Measurements from ENCODE around the gene FAF1. TPM values are rescaled to one million over a fixed set of nuclear protein-coding genes. Genes with fewer than 3 reads are reported as not detected.
"Not testable (repeated sequence)": the region's sequence is repeated elsewhere in the genome, so short reads cannot be mapped to it uniquely, and the experiment has no call there.

The FAF1 gene
- total RNA-seq, 2 donors from 2014 or later: 45.8 to 50.1 TPM

DNA sequence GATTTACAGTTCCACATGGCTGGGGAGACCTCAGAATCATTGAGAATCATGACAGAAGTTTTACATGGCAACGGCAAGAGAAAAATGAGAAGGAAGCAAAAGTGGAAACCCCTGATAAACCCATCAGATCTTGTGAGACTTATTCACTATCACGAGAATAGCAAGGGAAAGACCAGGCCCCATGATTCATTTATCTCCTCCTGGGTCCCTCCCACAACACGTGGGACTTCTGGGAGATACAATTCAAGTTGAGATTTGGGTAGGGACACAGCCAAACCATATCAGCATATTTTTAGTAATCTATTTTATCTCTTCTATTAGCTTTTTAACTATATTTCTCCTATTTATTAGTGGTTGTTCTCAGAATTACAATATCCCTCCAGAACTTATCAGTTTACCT lies 26.3 kb downstream of the FAF1 start:
- peak overlapping the region; percentile 16 for H3K27ac Mint-ChIP-seq
- ATAC-seq: not testable (repeated sequence)
- peaks cover 35% of the 10 kb centered on the region for H3K4me1 Mint-ChIP-seq

DNA sequence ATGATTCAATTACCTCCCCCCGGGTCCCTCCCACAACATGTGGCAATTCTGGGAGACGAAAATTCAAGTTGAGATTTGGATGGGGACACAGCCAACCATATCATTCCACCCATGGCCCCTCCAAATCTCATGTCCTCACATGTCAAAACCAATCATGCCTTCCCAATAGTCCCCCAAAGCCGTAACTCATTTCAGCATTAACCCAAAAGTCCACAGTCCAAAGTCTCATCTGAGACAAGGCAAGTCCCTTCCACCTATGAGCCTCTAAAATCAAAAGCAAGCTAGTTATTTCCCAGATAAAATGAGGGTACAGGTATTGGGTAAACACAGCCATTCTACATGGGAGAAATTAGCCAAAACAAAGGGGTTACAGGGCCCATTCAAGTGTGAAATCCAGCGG lies 28.0 kb downstream of the FAF1 start:
- H3K36me3 Mint-ChIP-seq (ENCODE audit: low read depth); H3K9me3 ChIP-seq (ENCODE audit: control insufficient read depth, low read length, poor library complexity, severe bottlenecking); H3K27me3 Mint-ChIP-seq; ATAC-seq; H3K27ac Mint-ChIP-seq; H3K4me3 Mint-ChIP-seq; DNase-seq: not testable (repeated sequence)
- H3K4me1 Mint-ChIP-seq: peaks cover 30% of the 10 kb centered on the region

More for the DNA sequence above, 26.3 kb downstream of the FAF1 start:
- not testable (repeated sequence) for H3K27me3 Mint-ChIP-seq; H3K4me3 Mint-ChIP-seq; H3K9me3 ChIP-seq (ENCODE audit: control insufficient read depth, low read length, poor library complexity, severe bottlenecking); DNase-seq; H3K36me3 Mint-ChIP-seq (ENCODE audit: low read depth)

DNA sequence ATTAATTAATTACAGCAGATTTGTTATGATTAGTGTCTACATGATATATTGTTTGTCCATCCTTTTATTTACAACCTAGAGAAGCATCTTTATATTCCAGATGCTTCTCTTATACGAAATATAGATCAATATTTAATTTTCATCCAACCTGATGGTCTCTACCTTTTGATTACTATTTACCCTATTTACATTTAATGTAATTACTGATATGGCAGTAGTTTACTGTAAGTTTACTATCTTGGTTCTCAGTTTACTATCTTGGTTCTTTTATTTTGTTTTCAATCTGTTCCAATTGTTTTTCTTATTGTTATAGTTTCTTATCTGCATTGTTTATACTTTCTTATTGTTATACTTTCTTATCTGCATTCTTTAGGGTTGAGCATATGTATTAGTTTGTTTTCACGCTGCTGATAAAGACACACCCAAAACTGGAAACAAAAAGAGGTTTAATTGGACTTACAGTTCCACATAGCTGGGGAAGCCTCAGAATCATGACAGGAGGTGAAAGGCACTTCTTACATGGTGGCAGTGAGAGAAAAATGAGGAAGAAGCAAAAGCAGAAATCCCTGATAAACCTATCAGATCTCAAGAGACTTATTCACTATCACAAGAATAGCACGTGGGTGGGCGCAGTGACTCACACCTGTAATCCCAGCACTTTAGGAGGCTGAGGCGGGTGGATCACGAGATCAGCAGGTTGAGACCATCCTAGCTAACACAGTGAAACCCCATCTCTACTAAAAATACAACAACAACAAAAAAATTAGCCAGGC lies 28.9 kb downstream of the FAF1 start:
- no peaks in the 10 kb centered on the region for H3K27me3 Mint-ChIP-seq
- no peaks in the 10 kb centered on the region for H3K9me3 ChIP-seq (ENCODE audit: control insufficient read depth, low read length, poor library complexity, severe bottlenecking)
- peaks cover 27% of the 10 kb centered on the region for H3K4me1 Mint-ChIP-seq
- ATAC-seq (no peak), DNase-seq (no peak)
- H3K4me3 Mint-ChIP-seq: no peak overlapping the region
- no peak overlapping the region for H3K27ac Mint-ChIP-seq
- peaks cover 4% of the 10 kb centered on the region for H3K36me3 Mint-ChIP-seq (ENCODE audit: low read depth)

DNA sequence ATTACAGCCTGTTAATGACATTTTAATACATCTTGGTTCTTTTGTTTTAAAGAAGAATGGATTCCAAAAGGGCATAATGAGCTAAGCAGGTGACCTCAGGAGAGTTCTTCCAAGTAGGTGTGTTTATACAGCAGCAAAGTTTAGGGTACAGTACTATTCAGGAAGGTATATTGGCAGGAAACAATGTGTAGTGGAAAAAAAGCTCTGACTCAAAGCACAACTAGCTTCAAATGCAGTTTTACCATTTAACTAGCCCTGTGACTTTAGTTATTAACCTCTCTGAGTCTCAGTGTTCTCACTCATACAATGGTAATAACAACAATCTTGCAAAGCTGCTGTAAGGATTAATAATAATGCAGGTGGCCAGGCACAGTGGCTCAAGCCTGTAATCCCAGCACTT lies 29.9 kb downstream of the FAF1 start:
- Mint-ChIP-seq H3K36me3 (ENCODE audit: low read depth) (peaks cover 4% of the 10 kb centered on the region), H3K4me3 (no peak overlapping the region), H3K4me1 (peaks cover 28% of the 10 kb centered on the region), H3K27ac (no peak overlapping the region), H3K27me3 (no peaks in the 10 kb centered on the region)
- ATAC-seq (no peak), DNase-seq (no peak)
- no peaks in the 10 kb centered on the region for H3K9me3 ChIP-seq (ENCODE audit: control insufficient read depth, low read length, poor library complexity, severe bottlenecking)

DNA sequence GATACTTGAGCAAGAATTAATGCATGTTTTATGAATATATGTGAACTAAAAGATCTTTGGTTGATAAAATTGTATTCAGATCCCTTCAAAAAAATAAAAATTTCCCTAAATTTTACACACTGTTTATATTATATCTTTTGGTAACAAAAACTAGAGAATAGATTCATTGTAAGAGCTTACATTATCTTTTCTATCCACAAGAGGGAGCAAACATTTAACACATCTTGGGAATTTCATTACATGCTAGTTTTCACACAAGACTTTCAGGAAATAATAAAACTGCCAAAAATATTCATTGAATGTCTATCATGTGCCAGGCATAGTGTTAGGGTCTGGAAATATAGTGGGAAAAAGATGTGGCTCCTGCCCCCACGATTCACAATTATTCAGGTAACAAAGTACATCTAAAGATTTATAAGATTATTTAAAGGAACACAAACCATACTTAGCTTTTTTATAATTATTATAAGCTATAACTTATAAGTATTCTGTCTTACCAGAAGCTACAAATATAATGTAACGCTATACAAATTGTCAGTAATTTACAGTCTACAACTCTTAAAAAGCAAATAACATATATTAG lies 30.6 kb downstream of the FAF1 start:
- H3K27me3 Mint-ChIP-seq: no peaks in the 10 kb centered on the region
- ATAC-seq: no peak
- H3K36me3 Mint-ChIP-seq (ENCODE audit: low read depth): peaks cover 4% of the 10 kb centered on the region
- H3K9me3 ChIP-seq (ENCODE audit: control insufficient read depth, low read length, poor library complexity, severe bottlenecking): no peaks in the 10 kb centered on the region
- H3K27ac Mint-ChIP-seq: no peak overlapping the region
- H3K4me3 Mint-ChIP-seq: no peak overlapping the region
- no peak for DNase-seq
- H3K4me1 Mint-ChIP-seq: peaks cover 29% of the 10 kb centered on the region

DNA sequence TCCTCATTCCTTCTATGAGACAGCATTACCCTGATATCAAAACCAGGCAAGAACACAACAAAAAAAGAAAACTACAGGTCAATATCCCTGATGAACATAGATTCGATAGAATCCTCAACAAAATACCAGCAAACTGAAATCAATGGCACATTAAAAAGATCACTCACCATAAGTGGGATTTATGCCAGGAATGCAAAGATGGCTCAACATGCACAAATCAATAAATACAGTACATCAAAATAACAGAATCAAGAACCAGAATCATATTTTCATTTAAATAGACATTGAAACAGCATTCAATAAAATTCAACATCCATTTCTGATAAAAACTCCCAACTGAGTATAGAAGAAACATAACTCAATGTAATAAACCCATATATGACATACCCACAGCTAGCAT lies 36.5 kb downstream of the FAF1 start:
- peaks cover 7% of the 10 kb centered on the region for H3K36me3 Mint-ChIP-seq (ENCODE audit: low read depth)
- peaks cover 20% of the 10 kb centered on the region for H3K4me1 Mint-ChIP-seq
- H3K9me3 ChIP-seq (ENCODE audit: control insufficient read depth, low read length, poor library complexity, severe bottlenecking): no peaks in the 10 kb centered on the region
- no peak overlapping the region for H3K27ac Mint-ChIP-seq
- no peak overlapping the region for H3K4me3 Mint-ChIP-seq
- DNase-seq (no peak), ATAC-seq (no peak)
- no peaks in the 10 kb centered on the region for H3K27me3 Mint-ChIP-seq

DNA sequence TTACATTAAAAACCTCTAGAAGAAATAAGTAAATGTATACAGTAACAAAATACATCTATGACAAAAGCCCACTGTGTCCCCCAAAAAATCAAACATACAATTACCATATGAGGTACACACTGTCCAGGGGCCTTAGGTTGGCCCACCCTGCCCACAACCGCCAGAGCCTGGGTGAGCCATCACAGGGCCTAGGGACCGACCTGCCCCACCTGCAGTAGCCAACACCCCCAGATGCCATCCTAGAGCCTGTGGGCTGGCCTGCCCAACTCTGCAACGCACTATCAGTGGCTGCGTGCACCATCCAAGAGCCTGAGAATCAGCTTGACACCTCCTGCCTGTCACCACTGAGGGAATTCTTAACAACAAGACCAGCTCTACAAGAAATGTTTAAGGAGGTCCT lies 39.0 kb downstream of the FAF1 start:
- H3K9me3 ChIP-seq (ENCODE audit: control insufficient read depth, low read length, poor library complexity, severe bottlenecking): no peaks in the 10 kb centered on the region
- Mint-ChIP-seq H3K36me3 (ENCODE audit: low read depth) (peaks cover 5% of the 10 kb centered on the region), H3K4me3 (no peak overlapping the region), H3K27me3 (no peaks in the 10 kb centered on the region), H3K27ac (no peak overlapping the region), H3K4me1 (peaks cover 25% of the 10 kb centered on the region)
- no peak for DNase-seq
- no peak for ATAC-seq

DNA sequence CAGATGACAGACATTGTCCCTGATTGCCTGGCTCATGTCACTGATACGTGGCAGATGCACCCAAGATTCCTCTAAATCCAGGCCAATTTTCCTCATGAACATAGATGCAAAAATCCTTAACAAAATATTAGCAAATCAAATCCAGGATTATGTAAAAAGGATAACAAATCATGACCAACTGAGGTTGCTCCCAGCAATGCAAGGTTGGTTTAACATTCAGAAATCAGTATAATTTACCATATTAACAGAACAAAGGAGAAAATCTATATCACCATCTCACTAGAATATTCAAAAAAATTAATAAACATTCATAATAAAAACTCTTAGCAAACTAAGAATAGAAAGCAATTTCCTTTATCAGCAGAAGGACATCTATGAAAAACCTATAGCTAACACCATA lies 39.7 kb downstream of the FAF1 start:
- H3K4me1 Mint-ChIP-seq: peaks cover 26% of the 10 kb centered on the region
- H3K36me3 Mint-ChIP-seq (ENCODE audit: low read depth): peaks cover 5% of the 10 kb centered on the region
- no peak overlapping the region for H3K27ac Mint-ChIP-seq
- ATAC-seq (no peak), DNase-seq (no peak)
- H3K9me3 ChIP-seq (ENCODE audit: control insufficient read depth, low read length, poor library complexity, severe bottlenecking): no peaks in the 10 kb centered on the region
- H3K27me3 Mint-ChIP-seq: no peaks in the 10 kb centered on the region
- H3K4me3 Mint-ChIP-seq: no peak overlapping the region

DNA sequence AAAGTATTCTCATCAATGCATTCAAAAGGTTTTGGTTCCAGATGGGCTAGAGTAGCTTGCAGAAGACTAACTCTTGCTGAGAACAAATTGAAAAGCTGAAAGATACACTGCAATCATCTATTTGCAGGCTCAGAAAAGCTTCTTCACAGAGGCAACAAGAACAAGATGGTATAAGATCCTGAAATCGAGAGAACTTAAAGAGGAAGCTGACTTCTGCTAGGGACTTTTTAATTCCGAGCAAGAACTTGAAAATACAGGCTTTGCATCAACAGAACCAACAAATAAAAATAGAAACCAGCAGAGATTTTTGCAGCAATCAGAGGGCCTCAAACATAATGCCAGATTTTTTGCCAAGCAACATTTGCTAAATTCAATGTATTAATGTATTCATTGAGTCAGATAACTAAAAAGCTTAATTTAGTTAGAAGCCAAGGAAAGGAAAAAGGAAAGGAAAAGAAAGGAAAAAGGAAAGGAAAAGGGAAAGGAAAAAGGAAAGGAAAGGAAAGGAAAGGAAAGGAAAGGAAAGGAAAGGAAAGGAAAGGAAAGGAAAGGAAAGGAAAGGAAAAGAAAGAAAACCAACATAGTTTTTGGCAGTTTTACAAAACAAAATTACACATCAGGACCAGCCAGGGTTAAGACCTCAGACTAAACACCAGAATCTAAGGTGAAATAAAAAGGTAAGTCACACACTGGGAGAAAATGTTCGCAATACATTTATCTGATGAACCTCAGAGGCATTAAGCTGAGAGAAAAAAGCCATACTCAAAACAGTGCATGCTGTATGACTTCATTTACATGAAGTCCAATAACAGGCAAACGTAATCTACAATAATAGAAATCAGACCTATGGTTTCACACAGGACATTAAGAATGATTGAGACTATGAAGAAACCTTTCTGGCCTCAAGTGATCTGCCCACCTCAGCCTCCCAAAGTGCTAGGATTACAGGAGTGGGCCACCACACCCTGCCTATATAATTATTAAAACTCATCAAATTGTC lies 42.6 kb downstream of the FAF1 start:
- Mint-ChIP-seq H3K4me3 (peak overlapping the region; percentile 37), H3K36me3 (ENCODE audit: low read depth) (peaks cover 5% of the 10 kb centered on the region), H3K27ac (no peak overlapping the region), H3K4me1 (peaks cover 29% of the 10 kb centered on the region), H3K27me3 (no peaks in the 10 kb centered on the region)
- ATAC-seq (no peak), DNase-seq (no peak)
- H3K9me3 ChIP-seq (ENCODE audit: control insufficient read depth, low read length, poor library complexity, severe bottlenecking): no peaks in the 10 kb centered on the region

DNA sequence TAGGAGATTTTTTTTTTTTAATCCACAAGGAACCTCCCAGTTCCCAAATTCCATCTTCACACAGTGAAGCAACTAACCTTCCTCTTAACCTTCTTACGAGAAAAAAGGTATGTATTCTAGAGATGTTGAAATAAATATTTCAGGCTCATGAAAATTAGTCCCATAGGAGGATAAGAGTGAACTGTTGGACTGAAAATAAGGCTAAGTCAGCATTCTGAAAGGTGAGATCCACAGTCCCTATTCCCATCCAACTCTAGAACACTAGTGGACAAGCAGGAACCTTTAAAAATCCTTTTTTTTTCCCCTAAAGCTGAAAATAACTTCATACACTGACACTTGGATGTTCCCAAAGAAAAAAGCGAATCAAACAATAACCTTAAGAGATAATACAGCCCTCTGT lies 44.4 kb downstream of the FAF1 start:
- peaks cover 26% of the 10 kb centered on the region for H3K4me1 Mint-ChIP-seq
- ATAC-seq (no peak), DNase-seq (no peak)
- no peak overlapping the region for H3K27ac Mint-ChIP-seq
- H3K27me3 Mint-ChIP-seq: no peaks in the 10 kb centered on the region
- H3K9me3 ChIP-seq (ENCODE audit: control insufficient read depth, low read length, poor library complexity, severe bottlenecking): no peaks in the 10 kb centered on the region
- H3K36me3 Mint-ChIP-seq (ENCODE audit: low read depth): peaks cover 5% of the 10 kb centered on the region
- no peak overlapping the region for H3K4me3 Mint-ChIP-seq

DNA sequence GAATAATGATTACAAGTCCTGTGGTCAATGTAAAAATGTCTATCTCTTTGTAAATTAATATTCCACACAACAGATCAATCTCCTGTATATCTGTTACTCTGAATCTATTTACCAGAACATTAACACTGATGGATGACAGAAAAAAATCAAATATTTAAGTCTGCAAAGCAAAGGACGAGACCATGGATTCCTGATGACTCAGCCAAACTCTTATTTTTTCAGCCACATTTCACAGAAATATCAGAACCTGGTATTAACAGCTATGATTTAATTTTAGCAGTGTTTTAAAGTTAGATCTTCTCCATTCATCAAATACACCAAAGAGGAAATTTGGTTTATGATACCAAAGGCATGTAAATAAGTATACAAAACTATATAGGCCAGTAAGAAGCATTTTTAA lies 46.1 kb downstream of the FAF1 start:
- Mint-ChIP-seq H3K4me1 (peaks cover 26% of the 10 kb centered on the region), H3K4me3 (no peak overlapping the region), H3K27ac (no peak overlapping the region), H3K27me3 (no peaks in the 10 kb centered on the region), H3K36me3 (ENCODE audit: low read depth) (peaks cover 5% of the 10 kb centered on the region)
- ATAC-seq (no peak), DNase-seq (no peak)
- H3K9me3 ChIP-seq (ENCODE audit: control insufficient read depth, low read length, poor library complexity, severe bottlenecking): no peaks in the 10 kb centered on the region

DNA sequence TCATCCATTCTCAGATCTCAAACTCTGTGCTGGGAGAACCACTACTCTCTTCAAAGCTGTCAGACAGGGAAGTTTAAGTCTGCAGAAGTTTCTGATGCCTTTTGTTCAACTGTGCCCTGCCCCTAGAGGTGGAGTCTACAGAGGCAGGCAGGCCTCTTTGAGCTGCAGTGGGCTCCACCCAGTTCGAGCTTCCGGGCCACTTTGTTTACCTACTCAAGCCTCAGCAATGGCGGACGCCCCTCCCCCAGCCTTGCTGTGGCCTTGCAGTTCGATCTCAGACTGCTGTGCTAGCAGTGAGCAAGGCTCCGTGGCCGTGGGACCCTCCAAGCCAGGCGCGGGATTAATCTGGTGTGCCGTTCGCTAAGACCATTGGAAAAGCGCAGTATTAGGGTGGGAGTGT lies 49.7 kb downstream of the FAF1 start:
- not testable (repeated sequence) for DNase-seq; H3K27me3 Mint-ChIP-seq; H3K4me3 Mint-ChIP-seq; H3K36me3 Mint-ChIP-seq (ENCODE audit: low read depth); H3K9me3 ChIP-seq (ENCODE audit: control insufficient read depth, low read length, poor library complexity, severe bottlenecking); H3K27ac Mint-ChIP-seq; ATAC-seq
- peaks cover 12% of the 10 kb centered on the region for H3K4me1 Mint-ChIP-seq

DNA sequence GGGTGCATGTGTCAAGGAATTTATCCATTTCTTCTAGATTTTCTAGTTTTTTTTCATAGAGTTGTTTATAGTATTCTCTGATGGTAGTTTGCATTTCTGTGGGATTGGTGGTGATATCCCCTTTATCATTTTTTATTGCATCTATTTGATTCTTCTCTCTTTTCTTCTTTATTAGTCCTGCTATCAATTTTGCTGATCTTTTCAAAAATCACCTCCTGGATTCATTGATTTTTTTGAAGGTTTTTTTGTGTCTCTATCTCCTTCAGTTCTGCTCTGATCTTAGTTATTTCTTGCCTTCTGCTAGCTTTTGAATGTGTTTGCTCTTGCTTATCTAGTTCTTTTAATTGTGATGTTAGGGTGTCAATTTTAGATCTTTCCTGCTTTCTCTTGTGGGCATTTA lies 52.5 kb downstream of the FAF1 start:
- H3K27me3 Mint-ChIP-seq; H3K27ac Mint-ChIP-seq; H3K9me3 ChIP-seq (ENCODE audit: control insufficient read depth, low read length, poor library complexity, severe bottlenecking): not testable (repeated sequence)

More for the DNA sequence above, 52.5 kb downstream of the FAF1 start:
- not testable (repeated sequence) for DNase-seq; H3K36me3 Mint-ChIP-seq (ENCODE audit: low read depth); H3K4me3 Mint-ChIP-seq; ATAC-seq
- H3K4me1 Mint-ChIP-seq: peaks cover 12% of the 10 kb centered on the region

Measured in T-helper 17 cell (primary cell).